Measurements from ENCODE around the gene TFAP2C.
"Not testable (repeated sequence)": the region's sequence is repeated elsewhere in the genome, so short reads cannot be mapped to it uniquely, and the experiment has no call there.

TFAP2C gene

DNA sequence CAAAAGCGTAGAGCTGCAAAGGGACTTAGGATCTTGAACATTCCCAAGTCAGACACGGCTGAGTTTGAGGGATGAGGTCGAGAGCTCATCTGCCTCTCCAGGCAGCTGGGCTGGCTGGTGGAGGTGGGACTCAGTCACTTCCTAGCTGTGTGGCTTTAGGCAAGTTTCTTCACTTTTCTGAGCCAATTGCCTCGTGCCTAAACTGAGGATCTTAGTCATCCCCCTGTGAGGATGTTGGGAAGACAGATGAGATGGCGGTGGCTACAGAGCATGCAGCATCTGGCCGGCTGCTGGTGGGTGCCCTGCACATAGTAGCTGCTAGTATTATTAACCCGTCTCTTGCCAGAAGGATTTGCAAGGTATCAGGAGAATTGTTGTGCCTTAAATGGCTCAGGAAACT is 27.5 kb downstream of the TFAP2C start:
- DNase-seq (ENCODE audit: low read depth): no peak

GRCh38 chr20:56657879-56658278 is 28.8 kb downstream of the TFAP2C start:
- no peak for DNase-seq (ENCODE audit: low read depth)

DNA sequence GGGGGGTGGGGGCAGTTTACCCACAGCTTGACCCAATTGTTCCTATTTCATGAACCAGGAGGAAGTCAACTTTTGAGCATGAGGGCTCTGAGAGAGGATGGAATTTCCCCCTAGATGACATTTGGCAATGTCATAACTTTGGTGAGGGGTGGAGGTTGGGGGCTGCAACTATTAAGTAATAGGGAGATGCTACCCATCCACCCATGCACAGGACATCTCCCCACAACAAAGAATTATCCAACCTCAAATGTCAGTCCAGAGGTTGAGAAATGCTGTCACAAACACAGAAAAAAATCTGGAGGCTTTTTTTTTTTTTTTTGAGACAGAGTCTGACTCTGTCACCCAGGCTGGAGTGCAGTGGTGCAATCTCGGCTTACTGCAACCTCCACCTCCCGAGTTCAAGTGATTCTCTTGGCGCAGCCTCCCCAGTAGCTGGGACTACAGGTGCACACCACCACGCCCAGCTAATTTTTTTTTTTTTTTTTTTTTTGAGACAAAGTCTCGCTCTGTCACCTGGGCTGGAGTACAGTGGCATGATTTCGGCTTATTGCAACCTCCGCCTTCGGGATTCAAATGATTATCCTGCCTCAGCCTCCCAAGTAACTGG is 29.3 kb downstream of the TFAP2C start:
- not testable (repeated sequence) for DNase-seq (ENCODE audit: low read depth)

DNA sequence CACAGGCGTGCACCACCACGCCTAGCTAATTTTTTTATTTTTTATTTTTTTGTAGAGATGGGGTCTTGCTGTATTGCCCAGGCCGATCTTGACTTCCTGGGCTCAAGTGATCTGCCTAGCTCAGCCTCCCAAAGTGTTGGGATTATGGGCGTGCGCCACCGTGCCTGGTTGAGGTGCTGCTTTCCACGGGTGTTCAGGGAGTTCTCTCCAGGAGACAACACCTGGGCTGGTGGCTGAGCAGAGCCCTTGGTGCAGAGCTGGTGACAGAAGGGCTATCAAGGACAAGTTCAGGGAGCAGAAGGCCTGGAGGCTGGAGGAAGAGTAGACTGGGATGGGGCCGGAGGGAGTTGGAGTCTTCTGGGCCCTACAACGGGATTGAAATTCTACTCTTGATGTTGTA is 34.6 kb downstream of the TFAP2C start:
- DNase-seq (ENCODE audit: low read depth): no peak

GRCh38 chr20:56664796-56665195 is 35.7 kb downstream of the TFAP2C start:
- DNase-seq (ENCODE audit: low read depth): no peak

DNA sequence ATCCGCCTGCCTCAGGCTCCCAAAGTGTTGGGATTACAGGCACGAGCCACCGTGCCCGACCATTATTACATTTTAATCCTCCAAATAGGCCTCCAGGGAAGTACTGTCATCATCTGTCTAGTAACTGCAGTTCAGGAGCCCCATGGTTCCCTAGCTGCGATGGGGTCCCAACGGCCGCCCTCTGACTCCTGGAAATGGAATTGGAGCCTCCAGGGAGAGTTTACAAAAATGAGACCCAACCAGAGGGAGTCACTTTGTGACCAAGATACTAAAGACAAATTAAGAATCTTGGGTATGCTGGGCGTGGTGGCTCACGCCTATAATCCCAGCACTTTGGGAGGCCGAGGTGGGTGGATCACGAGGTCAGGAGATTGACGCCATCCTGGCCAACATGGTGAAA is 36.7 kb downstream of the TFAP2C start:
- DNase-seq (ENCODE audit: low read depth): no peak

DNA sequence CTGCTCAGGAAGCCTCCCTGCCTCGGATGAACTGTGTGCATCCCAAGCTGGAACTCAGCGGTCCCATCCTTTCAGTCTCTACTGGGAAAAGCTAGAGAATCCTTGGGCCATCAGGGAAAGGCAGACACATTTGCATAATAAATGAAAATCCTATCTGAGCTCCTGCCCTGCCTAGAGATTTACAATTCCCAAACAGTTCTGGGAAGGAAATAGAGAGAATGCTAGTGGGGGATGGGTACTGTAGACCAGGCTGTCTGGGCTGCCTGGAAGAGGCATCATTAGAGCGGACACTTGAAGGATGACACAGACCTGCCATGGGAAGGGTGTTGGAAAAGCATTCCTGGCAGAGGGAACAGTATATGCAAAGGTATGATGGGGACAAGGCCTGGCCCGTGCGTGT is 44.3 kb downstream of the TFAP2C start:
- DNase-seq (ENCODE audit: low read depth): no peak

DNA sequence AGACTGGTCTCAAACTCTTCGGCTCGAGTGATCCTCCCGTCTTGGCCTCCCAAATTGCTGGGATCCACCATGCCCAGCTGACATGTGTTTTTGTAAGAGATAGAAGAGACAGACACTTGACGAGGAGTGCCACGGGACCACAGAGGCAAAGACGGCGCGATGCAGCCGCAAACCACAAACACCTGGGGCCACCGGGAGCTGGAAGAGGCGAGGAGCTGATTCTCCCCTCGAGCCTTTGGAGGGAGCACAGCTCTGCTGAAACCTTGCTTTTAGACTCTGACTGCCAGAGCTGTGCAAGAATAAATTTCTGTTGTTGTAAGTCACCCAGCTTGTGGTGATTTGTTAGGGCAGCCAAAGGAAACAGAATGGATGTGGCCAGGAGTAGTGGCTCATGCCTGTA is 46.9 kb downstream of the TFAP2C start:
- no peak for DNase-seq (ENCODE audit: low read depth)

GRCh38 chr20:56676679-56677078 is 47.6 kb downstream of the TFAP2C start:
- no peak for DNase-seq (ENCODE audit: low read depth)

DNA sequence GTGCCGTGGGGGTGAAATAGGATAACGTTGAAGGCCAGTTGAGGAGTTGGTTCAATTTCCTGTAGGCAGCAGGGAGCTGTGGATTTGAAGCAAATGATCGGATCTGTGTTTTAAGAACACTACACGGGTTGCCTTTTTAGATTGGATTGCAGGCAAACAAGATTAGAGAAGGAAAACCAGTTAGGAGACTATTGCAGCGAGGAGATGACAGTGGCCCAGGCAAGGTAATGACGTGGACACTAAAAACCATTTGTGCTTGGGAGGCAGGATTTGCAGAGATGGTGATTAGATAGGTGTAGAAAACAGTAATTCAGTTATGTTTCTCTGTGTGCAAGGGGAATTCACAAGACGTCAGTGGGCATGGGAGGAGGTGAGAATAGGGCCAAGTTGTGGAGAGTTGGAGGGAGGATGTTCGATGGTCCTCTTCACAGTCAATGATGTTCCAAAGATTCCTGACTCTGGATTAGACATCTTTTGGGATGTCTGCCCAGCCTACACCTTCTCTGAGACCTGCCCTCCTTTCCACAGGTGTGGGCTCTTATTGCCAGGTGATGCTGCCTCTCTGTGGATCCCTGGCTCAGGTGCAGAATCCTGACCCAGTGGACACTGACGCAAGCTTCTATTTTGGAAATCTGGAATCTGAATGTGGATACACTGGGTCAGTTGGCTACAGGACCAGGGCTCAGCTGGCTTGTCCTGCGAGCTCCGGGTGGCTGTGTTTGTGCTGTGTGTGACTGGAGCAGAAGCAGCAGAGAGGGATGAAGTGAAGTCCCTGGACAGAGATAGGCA is 54.2 kb downstream of the TFAP2C start:
- no peak for DNase-seq (ENCODE audit: low read depth)

DNA sequence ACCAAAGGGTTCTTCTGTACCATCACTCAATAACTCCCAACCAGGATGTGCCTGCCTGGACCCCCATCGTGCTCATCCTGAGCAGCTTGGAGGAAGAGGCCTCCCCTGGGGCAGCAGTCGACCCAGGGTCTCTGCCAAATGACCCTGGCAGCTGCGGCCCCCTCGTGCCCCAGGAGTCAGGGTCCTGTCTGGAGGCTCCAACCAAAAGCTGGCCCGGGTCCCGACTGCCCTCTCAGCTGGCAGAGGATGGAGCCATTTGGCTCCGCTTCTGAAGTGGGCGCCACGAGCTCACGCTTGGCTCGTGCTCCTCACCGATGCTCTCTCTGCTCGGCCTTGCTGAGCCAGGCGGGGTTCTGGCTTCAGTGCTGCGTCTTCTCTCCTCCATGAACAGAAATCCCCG is 56.8 kb downstream of the TFAP2C start:
- DNase-seq (ENCODE audit: low read depth): no peak

- DNase-seq (ENCODE audit: low read depth): no peak
Measured at GRCh38 chr20:56687061-56687460, 58.0 kb downstream of the TFAP2C start.

DNA sequence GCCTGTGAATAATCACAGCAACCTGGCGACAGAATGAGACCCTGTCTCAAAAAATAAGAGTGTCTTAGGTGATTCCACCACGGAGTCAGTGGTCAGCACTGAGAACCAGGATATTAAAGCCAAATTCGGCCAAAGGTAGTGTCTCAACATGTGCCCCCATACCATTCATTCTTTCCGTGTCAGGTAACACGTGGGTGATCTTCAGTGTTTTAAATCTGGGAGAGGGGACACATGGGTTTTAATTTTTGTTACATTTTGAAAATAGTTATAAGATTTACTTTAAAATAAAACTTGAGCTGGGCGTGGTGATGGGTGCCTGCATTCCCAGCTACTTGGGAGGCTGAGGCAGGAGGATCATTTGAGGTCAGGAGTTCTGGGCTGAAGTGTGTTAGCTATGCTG is 59.0 kb downstream of the TFAP2C start:
- no peak for DNase-seq (ENCODE audit: low read depth)
